ENCODE data around the gene EPS8.
"Not testable (repeated sequence)": the region's sequence is repeated elsewhere in the genome, so short reads cannot be mapped to it uniquely, and the experiment has no call there.

EPS8 gene

GRCh38 chr12:15636060-15636890 lies 152.9 kb downstream of the EPS8 start:
- DNase-seq: peak; percentile 61

DNA sequence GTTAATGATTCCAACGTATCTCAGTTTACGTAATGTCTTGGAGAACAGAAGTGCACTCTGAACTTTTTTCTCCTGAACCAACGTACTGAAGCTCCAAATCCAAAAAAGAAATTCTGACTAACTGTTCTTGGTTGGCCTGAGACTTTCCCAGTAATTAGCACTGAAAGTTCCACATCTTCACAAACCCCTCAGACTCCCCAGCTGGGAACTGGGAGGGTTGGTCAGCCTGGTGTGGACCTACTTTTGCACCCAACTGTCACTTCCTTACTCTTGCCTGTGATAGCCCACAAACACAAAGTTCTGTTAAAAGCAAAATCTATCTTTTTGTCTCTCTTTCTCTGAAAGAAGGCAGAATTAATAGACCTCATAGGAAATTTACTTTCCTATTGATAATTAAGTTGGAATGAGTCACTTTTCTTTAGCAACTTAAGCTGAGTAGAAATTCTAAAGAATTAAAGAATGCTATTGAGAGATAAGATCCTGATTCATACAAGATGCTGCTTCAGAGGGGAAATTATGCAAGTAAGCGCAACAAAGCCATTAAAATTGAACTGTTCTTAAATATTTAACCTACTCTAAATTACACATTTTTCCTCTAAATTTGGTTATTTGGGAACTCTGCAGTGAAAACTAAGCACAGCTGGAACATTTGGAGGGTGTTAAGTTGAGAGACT lies 155.0 kb downstream of the EPS8 start:
- DNase-seq: peak; percentile 63

GRCh38 chr12:15633201-15633600 lies 156.0 kb downstream of the EPS8 start:
- DNase-seq: peak; percentile 86

DNA sequence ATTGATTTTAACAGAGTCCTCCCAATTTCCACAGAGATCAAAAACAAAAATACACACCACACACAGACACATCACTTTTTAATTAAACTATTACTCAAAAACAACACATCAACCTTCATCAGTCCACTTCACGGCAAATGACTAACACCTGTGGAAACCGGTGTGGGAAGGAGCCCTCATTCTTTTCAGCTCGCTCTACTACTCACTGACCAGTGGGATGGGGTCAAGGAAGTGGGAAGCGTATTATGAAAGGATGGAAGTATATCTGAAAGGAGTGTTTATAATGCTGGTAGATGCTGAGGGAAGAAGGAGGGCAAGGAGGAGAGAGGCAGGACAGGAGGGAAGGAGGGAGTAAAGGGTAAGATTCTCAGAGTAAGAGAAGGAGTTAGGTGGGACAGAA lies 156.5 kb downstream of the EPS8 start:
- no peak for DNase-seq

- DNase-seq: no peak
Observed at GRCh38 chr12:15631007-15631715, 158.0 kb downstream of the EPS8 start.

DNA sequence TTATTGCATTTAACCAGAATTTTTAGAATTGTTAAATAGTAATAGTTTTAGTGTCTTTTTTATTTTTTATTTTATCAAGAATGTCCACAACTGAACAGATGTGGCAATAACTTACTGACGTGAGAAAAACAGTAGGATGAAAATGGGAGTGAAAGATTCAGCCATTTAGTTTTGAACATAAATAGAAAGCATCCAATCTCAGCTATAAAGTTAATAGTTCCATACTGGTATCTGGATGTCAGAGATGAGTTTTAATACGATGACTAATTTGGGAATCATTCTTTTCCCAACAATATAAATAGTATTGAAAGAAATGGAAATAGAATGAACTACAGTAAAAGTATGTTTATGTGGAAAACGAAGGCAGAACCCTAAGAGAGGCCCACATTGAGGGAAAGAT lies 159.4 kb downstream of the EPS8 start:
- peak; percentile 90 for DNase-seq

DNA sequence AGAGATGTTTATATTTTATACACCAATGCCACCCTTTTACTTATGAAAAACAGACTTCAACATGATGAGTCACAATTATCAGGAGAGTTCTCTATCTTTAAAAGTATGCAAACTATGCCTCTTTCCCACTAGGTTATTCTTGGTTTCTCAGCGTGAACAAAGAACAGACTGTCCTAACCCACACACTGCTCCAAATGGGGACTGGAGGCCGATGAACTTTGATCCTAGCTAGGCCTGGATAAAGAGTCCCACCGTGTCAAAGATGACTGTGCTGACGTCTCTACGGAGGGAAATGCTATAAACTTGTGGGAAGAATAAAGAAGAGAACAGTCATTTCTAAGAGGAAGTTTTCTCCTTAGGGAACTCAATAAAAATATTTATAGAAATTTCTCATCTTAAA lies 160.1 kb downstream of the EPS8 start:
- peak; percentile 95 for DNase-seq

GRCh38 chr12:15627995-15628945 lies 160.9 kb downstream of the EPS8 start:
- peak; percentile 73 for DNase-seq

DNA sequence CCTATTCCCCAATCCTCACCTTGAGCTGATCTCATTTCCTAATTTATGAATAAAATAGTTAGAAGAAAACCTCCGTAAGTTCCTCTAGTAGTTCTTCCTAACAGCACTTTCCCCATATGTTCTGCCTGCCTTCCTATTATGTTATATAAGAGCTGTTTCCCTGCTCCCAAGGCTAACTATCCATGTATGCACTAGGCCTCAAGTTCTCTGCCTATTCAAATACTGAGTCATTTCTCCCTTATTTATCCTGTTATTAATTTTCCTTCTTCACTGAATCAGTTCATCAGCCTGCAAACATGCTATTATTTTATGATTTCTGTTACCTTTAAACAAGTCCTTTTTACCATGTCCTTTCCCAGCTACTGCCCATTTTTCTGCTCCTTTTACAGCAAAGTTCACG lies 164.1 kb downstream of the EPS8 start:
- DNase-seq: no peak

- DNase-seq: no peak
Observed at GRCh38 chr12:15620741-15621539, 168.2 kb downstream of the EPS8 start.

- not testable (repeated sequence) for DNase-seq
Observed at GRCh38 chr12:15616495-15616894, 172.7 kb downstream of the EPS8 start.

- DNase-seq: peak; percentile 83
Observed at GRCh38 chr12:15613981-15614380, 175.2 kb downstream of the EPS8 start.

DNA sequence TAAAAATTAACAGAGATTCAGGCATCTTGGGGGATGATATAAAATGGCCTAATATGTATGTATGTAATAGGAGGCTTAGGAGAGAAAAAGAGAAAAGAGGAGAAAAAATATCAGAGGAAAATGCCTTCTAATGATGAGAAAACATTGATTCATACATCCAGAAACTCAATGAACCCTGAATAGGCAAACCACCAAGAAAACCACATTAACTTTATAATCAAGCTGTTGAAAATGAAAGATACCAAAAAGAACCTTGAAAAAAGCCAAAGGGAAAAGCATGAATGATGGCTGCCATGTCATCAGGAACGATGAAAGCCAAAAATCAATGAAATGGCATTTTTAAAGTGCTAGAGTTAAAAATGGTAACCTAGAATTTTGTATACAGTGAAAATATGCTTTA lies 180.2 kb downstream of the EPS8 start:
- DNase-seq: no peak

DNA sequence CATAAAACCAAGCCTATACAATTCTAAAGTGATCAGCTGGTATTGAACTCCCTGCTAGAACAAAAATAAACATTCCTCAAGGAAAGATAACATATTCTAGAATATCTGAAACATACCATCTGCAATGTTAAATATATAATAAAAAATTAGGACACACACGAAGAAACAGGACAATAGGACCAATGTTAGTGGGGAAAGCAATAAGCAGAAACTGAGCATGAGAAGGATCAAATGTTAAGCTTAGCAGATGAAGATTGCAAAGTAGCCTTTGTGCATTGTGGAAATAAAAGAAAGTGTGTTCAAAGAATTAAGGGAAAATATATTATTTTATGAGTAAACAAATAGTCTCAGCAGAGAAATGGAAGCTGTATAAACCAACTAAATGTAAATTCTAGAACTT lies 180.8 kb downstream of the EPS8 start:
- no peak for DNase-seq

DNA sequence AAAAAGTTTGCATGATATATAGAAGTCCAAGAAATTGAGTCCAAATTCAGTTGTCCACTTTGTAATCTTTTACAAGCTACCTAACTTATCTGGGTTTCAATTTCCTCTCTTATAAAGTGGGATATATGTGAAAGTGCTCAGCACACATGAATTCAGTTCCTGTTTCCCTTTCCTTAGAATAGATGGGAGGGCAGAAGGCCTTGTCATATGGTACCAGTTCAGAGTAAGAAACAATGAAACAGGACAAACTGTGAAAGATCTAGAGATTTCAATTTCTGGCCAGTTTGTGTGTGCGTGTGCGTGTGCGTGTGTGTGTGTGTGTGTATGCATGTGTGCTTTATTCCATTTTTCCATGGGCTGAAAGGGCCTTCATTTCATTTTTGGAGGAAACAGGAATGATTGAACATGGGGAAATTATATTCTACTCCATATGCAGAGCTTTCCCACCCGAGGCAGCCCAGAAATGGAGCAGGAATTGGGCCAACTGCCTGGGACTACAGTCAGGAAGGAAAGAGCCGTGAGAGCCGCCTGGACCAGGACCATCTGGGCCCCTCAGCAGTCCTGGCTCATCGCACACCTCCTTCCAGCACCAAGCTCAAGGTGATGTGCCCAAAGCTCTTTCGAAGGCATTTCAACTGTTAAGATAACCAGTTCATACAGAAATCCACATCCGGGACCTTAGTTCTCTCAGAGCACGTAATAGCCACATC lies 183.2 kb downstream of the EPS8 start:
- DNase-seq: no peak

GRCh38 chr12:15603474-15604085 lies 185.6 kb downstream of the EPS8 start:
- no peak for DNase-seq

DNA sequence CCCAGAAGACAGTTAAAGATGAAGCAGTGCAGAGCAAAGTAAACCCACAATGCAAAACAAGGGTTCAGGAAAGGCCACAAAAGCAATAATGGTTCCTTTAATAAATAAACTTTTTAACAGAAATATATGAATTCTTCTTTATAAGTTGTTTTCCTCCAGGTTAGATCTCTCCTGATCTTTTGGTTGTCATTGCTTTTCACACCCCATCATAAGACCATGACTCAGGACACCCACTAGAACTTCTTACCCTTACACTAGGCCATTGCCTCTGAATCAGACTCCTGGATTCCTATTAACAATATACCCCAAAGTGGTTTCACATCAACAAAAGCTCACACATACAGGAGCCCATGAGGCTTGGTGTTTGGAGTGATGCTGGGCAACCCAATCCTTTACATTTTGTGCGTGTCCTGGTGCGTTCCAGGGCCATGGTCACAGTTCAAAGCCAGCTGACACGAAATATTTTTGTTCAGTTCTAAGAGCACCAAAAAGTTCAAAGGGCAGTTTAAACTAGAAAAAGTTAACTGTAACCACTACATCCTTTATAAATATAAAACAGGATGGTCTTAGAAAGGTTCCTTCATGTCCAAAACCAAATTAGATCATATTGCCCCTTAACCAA lies 187.0 kb downstream of the EPS8 start:
- no peak for DNase-seq

- DNase-seq: peak; percentile 88
Observed at GRCh38 chr12:15601210-15601800, 187.9 kb downstream of the EPS8 start.

- no peak for DNase-seq
Observed at GRCh38 chr12:15600223-15600935, 188.8 kb downstream of the EPS8 start.
